GM21360 (cell line): Measurements from ENCODE around the gene UBE2K.
"Not testable (repeated sequence)": the region's sequence is repeated elsewhere in the genome, so short reads cannot be mapped to it uniquely, and the experiment has no call there.

Source experiments
- ATAC-seq: cut with Tn5 transposase; IDR thresholded peaks from one replicate; pipeline ENCODE4 v1.9.1; 2021; ENCODE audit warnings: mild to moderate bottlenecking, moderate library complexity; ENCODE audit not compliant: unreplicated experiment

The UBE2K gene

DNA sequence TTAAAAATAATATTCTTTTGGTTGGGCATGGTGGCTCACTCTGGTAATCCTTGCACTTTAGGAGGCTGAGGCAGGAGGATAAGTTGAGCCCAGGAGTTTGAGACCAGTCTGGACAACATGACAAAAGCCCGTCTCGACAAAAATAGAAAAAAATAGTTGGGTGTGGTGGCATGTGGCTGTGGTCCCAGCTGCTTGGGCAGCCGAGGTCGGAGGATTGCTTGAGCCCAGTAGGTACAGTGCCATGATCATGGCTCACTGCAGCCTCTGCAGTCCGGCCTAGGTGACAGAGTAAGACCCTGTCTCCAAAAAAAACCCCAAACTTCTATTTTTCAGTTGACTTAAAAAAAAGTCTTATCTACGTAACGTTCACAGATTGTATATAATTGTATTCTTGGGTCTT lies 23.9 kb downstream of the UBE2K start:
- ATAC-seq = no peak

DNA sequence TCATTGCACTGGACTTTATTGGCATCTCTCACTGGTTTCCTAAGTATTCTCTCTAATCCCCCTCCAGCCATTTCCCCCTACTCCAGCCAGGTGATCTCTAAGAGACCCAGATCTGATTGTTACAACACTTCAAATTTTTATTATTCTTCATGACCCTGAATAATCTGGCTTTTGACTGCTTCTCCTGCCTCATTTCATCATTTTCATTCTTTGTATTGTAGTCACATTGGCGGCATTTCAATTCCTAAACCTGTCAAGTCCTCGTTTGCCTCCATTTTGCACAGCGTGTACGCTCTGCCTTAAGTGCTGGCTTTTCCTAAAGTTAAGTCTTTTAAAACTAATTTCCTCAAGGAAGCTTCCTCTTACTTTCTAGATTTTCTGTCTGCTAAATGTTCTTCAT lies 31.6 kb downstream of the UBE2K start:
- ATAC-seq = no peak

DNA sequence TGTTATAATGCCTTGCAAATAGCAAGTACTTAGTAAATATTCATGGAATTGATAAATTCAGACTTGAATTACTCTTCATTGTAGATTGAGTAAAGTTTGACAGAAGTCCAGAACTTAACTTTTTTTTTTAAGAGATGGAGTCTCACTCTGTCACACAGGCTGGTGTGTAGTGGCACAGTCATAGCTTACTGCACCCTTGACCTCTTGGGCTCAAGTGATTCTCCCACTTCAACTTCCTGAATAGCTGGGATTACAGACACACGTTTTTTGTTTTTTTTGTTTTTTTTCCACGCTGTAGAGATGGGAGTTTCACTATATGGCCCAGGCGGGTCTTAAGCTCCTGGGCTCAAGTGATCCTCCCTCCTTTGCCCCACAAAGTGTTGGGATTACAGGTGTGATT lies 32.1 kb downstream of the UBE2K start:
- no peak for ATAC-seq

DNA sequence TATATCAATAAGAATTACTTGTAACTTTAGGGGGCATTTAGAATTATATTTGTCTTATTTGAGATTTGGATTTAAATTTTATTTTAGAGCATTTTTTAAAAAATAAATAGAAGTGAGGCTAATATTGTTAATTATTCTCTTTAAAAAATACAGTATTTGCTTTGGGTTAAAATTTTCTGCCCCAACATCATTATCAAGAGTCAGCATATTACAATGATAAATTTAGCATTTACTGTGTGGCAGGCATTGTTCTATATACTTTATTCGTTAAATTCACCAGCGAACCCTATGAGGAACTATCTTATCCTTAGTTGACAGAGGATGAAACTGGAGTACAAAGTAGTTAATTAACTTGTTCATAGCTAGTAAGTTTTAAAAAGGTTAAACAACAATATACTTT lies 34.0 kb downstream of the UBE2K start:
- no peak for ATAC-seq

DNA sequence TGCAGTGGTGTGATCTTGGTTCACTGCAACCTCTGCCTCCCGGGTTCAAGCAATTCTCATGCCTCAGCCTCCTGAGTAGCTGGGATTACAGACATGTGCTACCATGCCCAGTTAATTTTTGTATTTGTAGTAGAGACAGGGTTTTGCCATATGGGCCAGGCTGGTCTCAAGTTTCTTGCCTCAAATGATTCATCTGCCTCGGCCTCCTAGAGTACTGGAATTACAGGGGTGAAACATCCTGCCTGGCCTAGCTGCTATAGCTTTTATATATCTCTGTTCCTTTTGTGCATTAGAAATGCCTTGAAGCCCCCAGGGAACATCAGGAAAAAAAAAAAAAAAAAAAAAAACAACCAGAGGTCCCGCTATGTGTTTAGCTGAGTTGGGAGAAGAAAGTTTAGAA lies 34.8 kb downstream of the UBE2K start:
- ATAC-seq = no peak

DNA sequence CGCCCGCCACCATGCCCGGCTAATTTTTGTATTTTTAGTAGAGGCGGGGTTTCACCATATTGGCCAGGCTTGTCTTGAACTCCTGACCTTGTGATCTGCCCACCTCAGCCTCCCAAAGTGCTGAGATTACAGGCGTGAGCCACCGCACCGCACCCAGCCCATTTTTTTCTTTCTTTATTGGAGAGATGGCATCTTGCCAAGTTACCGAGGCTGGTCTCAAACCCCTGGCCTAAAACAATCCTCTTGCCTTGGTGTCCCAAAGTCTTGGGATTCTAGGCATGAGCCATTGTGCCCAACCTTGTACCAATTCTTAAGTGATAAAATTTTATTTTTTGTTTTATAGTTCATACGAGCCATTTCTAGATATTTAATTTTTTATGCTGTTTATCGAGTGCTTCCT lies 41.7 kb downstream of the UBE2K start:
- ATAC-seq = not testable (repeated sequence)

DNA sequence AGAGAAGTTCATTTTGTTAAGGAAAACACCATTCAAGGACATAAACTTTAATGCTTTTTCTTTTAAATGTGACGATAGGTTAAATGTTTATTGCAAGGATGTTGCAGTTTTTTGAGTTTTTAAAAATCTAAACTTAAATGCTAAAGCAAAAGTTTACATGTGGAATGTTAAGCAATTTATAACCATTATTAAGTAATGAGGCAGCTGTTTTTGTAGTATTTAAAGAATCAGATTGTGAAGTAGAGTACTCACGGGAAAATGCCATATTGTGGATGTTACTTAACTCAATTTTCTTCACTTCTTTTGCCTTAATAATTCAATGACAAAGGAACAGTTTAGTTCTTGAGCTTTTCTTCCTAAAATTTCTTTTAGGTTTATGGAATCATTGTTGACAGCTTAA lies 43.5 kb downstream of the UBE2K start:
- ATAC-seq = no peak

DNA sequence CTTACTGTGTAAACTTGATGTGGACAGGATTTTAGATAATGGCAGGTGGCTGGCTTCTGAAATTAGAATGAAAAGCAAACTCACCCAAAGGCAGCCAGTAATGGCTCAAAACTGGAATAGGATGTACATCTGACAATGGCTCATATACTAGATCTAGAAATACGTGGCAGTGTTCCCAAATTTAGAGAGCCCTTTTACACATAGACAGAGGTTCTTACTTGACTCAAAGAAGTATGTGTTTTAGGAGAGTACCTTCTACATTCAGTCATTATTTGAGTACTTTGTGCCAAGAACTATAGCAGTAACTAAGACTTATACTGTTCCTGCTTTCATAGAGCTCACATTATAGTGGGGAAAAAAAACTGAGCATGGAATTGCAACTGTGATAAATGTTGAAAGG lies 48.0 kb downstream of the UBE2K start:
- ATAC-seq = no peak

DNA sequence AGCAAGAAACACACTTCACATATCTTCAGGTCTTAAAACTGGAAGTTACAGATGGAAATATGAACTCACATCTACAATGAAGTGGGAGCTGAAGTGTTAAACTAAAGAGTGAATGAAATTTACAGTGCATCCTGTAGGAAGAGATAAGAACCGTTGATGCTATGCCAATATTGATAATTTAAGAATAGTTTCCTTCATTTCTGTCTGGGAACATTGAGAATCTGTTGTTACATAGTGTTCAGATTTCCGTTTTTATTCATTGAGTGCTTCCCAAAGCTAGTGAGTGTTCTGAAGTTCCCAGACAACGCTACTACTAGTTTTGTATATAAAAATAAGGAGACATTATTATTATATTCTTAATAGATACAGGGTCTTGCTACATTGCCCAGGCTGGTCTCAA lies 52.3 kb downstream of the UBE2K start:
- no peak for ATAC-seq

DNA sequence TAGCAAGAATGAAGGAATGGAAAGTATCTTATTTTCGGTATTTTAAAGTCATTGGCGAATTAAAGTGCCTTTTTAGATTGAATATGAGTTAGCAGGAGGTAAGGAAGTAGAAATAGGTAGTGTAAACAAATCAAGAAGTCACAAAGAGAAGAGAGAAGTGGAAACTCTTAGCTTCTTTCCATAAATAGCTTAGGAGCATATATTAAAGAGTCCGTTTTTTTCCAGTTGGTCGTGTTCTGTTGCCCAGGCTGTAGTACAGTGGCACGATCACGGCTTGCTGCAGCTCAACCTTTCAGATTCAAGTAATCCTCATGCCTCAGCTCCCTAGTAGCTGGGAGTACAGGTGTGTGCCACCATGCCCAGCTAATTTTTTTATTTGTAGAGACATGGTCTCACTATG lies 56.4 kb downstream of the UBE2K start:
- peak; percentile 57 for ATAC-seq

DNA sequence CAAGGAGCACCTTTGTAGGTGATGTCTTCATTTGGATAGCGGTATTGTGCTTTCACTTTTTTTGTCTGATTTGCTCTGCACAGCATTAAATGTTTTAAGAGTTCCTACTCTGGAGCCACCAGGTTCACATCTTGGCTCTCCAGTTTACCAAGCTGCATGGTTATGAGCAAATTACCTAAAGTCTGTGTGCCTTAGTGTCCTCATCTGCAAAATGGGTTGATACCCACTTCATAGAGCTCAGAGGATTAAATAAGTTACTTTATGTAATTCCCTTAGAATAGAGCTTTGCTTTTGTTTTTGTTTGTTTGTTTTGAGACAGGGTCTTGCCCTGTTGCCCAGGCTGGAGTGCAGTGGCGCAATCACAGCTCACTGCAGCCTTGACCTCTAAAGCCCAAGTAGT lies 58.2 kb downstream of the UBE2K start:
- no peak for ATAC-seq

DNA sequence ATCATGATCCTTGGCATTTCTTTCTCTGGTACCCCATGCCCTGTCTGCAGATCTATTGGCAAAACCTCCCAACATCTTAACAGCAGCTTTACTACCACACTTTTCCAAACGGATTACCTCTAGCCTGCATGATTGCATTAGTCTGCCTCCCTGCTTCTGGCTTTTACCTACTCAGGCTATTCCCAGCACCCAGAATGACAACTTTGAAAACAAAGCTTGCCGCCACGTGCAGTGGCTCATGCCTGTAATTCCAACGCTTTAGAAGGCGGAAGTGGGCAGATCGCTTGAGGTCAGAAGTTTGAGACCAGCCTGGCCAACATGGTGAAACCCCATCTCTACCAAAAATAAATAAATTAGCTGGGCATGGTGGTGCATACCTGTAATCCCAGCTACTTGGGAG lies 60.2 kb downstream of the UBE2K start:
- ATAC-seq = no peak

DNA sequence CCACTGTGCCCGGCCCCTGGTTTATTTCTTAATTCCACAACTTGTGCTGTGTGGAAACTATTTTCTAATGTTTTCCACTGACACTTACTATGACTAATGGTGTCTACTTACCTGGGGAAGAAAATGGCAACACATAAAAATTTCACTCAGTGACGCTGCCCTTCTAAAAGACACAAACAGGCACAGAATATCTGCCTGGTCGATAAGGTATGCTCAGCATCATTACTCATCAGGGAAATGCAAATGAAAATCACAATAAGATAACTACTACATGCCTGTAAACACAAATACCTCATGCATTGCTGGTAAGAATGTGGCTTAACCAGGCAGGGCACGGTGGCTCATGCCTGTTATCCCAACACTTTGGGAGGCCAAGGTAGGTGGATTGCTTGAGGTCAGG lies 61.6 kb downstream of the UBE2K start:
- ATAC-seq = no peak

DNA sequence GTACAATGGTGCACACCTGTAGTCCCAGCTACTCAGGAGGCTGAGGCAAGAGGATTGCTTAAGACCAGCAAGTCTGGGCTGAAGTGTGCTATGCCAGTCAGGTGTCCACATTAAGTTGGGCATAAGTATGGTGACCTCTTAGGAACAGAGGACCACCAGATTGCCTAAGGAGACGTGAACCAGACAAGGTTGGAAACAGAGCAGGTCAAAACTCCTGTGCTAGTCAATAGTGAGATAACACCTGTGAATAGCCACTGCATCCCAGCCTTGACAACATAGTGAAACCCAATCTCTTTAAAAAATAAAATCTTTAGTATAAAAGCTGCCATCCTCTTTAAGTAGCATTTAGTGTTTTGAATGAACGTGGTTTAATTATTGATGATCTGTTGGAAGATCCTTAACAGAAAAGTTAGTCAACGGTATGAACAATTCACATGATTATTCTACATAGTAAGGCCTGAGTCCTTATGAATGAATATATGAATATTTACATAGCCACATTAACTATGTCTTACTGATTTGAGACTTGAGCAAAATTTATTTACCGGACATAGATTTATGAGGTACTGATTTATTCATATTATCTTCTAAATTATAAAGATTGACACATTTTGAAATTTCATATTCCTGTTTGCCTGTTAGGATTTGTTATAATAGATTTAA lies 63.2 kb downstream of the UBE2K start:
- no peak for ATAC-seq

DNA sequence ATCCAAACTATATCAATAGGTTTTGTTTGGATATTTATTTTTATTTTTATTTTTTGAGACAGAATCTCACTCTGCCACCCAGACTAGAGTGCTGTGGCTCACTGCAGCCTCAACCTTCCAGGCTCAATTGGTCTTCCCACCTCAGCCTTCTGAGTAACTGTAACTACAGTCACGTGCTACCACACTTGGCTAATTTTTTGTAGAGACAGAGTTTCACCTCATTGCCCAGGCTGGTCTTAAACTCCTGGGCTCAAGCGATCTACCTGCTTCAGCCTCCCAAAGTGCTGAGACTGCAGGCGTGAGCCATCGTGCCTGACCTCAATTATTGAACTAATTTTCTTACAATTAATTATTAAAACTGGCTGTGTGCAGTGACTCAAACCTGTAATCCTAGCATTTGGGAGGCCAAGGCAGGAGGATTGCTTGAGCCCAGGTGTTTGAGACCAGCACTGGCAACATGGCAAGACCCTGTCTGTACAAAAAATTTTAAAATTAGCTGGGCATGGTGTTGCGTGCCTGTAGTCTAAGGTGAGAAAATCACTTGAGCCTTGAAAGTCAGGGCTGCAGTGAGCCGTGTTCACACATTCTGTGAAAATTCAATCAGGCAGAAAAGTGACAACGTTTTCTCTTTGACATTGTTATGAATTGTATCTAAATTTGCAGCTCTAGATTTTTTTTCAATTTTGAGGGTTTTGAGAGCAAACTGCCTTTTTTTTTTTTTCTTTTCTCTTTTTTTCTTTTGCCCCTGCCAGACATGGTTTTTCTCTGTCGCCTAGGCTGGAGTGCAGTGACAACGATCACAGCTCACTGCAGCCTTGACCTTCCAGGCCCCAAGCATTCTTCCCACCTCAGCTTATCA lies 66.0 kb downstream of the UBE2K start:
- ATAC-seq = peak; percentile 66

DNA sequence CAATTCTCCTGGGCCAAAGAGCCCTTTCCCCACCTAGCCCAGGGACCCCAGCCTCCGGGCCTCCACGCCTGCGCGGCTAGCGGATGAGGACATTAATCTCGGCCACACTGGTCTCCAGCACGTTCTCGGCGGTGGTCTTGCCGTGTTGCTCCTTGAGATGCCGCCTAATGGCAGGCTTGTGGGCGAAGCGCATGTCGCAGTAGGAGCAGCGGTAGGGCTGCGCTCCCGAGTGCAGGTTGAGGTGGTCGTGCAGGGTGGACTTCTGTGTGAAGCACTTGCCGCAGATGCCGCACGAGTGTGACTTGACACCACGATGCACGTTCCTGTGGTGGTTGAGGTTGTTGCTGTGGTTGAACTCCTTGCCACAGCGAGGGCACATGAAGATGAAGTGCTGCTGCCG lies 72.1 kb downstream of the UBE2K start:
- ATAC-seq = no peak

DNA sequence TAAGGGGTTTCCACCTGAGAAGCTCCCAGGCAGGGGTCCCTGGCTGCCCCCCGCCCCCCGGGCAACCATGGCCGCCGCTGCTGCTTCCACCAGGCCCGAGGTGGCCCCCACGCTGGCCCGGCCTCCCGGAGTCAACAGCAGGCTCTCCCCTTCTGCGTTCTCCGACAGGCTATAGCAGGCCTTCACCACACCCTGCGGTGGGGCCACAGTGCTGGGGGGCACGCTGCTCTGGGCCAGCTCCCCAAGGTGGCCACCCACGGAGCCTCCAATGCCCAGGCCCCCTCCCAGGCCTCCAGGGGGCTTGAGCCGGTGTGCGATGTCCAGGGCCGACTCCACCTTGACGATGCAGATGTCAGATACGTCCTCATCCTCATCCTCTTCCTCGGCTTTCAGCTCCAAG lies 72.5 kb downstream of the UBE2K start:
- ATAC-seq = no peak

DNA sequence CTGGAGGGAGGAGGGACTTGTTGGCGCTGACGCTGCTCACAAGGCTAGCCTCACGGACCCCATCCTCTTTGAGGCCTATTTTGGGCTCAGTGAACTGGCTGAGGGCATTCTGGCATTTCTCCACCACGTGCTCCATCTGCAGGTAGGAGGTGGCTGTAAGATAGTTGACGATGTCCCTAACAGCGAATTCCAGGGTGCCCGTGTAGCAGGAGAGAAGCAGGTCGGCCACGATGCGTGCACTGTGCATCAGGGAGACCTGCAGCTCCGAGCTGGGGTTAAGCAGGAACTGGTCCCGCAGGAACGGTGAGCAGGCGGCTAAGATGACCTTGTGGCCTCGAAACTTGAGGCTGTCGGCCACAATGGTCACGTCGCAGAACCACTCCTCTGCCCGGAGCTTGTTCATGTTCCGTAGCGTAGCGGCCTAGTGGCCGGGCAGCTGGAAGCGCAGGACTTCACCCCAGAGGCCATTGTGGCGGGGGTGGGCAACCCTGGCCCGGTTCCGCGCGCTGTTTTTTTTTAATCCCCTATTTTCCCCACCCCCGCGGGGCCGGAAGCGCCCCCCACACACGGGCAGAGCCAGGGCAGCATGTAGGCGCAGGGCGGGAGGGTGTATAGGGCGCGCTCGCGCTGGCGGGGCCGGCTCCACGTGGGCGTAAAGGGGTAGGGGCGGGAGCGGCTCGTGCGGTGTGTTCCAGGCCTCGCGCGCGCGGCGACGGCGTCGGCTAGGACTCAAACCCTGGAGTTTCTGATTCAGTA lies 73.2 kb downstream of the UBE2K start:
- ATAC-seq = no peak

DNA sequence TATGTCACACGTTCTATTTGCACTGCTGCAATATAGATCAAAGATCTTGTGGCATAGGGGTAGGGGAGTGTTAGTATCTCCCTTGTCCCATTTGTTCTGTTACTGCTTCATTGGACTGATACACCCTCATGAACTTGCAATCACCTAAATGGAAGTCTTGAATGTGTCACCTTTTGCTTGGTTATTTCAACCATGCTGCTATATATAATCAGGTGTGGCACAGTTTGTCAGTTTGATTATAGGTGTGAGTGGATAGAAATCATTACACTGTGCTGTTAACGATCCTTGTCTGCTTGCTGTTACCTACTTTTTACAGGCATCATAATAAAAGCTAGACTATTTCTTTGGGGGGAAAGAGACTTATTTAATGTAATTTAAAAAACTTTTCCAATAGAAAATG lies 84.1 kb downstream of the UBE2K start:
- not testable (repeated sequence) for ATAC-seq

DNA sequence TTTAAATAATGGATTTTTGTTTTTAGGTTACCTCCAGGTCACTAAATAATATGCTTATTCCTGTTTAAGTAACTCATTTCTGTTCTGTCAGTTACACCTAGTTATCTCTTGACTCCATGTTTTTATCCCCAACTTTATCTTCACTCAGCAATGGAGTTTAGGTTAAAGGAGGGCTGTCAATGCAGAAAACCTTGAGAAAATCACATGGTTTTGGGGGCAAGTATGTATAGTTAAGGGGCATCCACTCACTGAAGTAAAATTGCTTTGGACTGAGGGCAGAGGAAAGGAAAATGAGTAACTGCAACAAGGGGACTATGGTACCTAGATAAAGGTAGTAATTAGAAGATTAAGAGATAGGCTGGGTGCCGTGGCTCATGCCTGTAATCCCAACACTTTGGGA lies 87.1 kb downstream of the UBE2K start:
- ATAC-seq = no peak

DNA sequence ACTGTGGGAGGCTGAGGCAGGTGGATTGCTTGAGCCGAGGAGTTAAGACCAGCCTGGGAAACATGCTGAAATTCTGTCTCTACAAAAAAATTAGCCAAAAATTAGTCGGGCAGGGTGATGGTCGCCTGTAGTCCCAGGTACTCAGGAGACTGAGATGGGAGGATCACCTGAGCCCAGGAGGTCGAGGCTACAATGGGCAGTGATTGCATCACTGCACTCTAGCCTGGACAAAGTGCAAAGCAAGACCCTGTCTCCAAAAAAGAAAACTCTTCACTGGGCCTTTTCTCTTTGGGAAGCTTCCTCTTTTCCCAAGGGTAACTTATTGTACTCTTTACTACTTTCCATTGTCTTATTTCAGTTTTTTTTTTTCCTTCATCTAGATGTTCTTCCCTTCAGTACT lies 88.9 kb downstream of the UBE2K start:
- ATAC-seq = no peak

DNA sequence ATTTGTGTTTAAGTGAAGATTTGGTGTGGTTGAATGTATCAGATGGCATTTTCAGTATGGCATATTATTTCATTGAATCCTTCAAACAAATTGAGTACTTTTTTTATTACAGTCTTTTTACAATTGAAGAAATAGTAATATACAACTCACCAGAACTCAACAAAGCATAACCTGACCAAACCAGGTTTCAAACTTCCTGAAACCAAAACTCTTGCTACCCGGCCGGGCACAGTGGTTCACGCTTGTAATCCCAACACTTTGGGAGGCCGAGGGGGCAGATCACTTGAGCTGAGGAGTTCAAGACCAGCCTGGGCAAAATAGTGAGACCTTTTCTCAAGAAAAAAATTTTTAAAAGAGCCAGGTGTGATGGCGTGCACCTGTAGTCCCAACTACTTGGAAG lies 94.2 kb downstream of the UBE2K start:
- ATAC-seq = no peak
